HepG2 (cell line): ENCODE data around the gene RUVBL2. TPM values are rescaled to one million over a fixed set of nuclear protein-coding genes. Genes with fewer than 3 reads are reported as not detected.

Experiments
- ATF7 ChIP-seq, 2 experiments: fragments of 450-650 bp in 1 of 2; sonication (generic) in 1 of 2; formaldehyde crosslinking in 1 of 2; IDR thresholded peaks; 2 replicates each; pipeline versions ENCODE4 v1.4.0 to v1.6.1; 2016 to 2020; ENCODE audit warnings: antibody characterized with exemption in 1 of 2, mild to moderate bottlenecking in 1 of 2, missing genetic modification reagents in 1 of 2
- ATM ChIP-seq: fragments of 450-650 bp; IDR thresholded peaks from 2 replicates; pipeline ENCODE4 v1.7.1; 2017; ENCODE audit warnings: mild to moderate bottlenecking, borderline replicate concordance
- CEBPB ChIP-seq: IDR thresholded peaks from 2 replicates; pipeline ENCODE4 v1.6.1; 2011; ENCODE audit warnings: low read depth, low read length, improper control_type of control experiment, borderline replicate concordance
- ESRRA ChIP-seq: sonication (generic); formaldehyde crosslinking; IDR thresholded peaks from 2 replicates; pipeline ENCODE4 v1.5.1; 2020; ENCODE audit warnings: mild to moderate bottlenecking, low read depth, missing genetic modification reagents
- FIP1L1 ChIP-seq: fragments of 200-400 bp; formaldehyde crosslinking; IDR thresholded peaks from 2 replicates; pipeline ENCODE4 v1.6.1; 2018; ENCODE audit warnings: low read depth, mild to moderate bottlenecking, low read length, moderate library complexity, borderline replicate concordance; ENCODE audit not compliant: insufficient read depth
- FLYWCH1 ChIP-seq: sonication (generic); formaldehyde crosslinking; IDR thresholded peaks from 2 replicates; pipeline ENCODE4 v1.8.1; 2023; ENCODE audit warnings: mild to moderate bottlenecking, missing genetic modification reagents
- HCFC1 ChIP-seq: fragments of 150-350 bp; IDR thresholded peaks from 2 replicates; pipeline ENCODE4 v1.6.1; 2014; ENCODE audit warnings: low read depth, low read length
- NAIF1 ChIP-seq: sonication (generic); formaldehyde crosslinking; IDR thresholded peaks from 2 replicates; pipeline ENCODE4 v1.5.0; 2020; ENCODE audit warnings: mild to moderate bottlenecking, missing genetic modification reagents, borderline replicate concordance
- SPEN ChIP-seq: sonication (generic); formaldehyde crosslinking; IDR thresholded peaks from 2 replicates; pipeline ENCODE4 v1.5.1; 2020; ENCODE audit warnings: low read depth, mild to moderate bottlenecking, missing genetic modification reagents
- ZFY ChIP-seq: sonication (generic); formaldehyde crosslinking; IDR thresholded peaks from 2 replicates; pipeline ENCODE4 v1.4.0; 2020; ENCODE audit warnings: missing genetic modification reagents
- ZIK1 ChIP-seq: sonication (generic); formaldehyde crosslinking; IDR thresholded peaks from 2 replicates; pipeline ENCODE4 v1.5.0; 2020; ENCODE audit warnings: mild to moderate bottlenecking, low read depth, missing genetic modification reagents, borderline replicate concordance
- ZNF431 ChIP-seq: sonication (generic); formaldehyde crosslinking; IDR thresholded peaks from 2 replicates; pipeline ENCODE4 v1.9.0; 2022; ENCODE audit warnings: missing genetic modification reagents, low read depth, mild to moderate bottlenecking, borderline replicate concordance
- ZNF589 ChIP-seq: sonication (generic); formaldehyde crosslinking; conservative IDR thresholded peaks from 2 replicates; pipeline ENCODE4 v1.8.0; 2022; ENCODE audit warnings: mild to moderate bottlenecking, moderate library complexity, missing genetic modification reagents
- ZNF850 ChIP-seq: sonication (generic); formaldehyde crosslinking; conservative IDR thresholded peaks from 2 replicates; pipeline ENCODE4 v1.9.0; 2021; ENCODE audit warnings: mild to moderate bottlenecking, missing genetic modification reagents
- polyA plus RNA-seq, 8 experiments: library from polyadenylated mRNA; depleted of rRNA in 3 of 8; stranded (reverse) in 7 of 8; unstranded in 1 of 8; fragments of >200 nt; fragmentation: Illumina TruSeq in 4 of 8; extraction: Trizol in 4 of 8; gene quantifications; 2 replicates each; pipeline versions ENCODE4 v1.2.1 to v1.2.3, GENCODE V29; 2011 to 2016; ENCODE audit warnings: low read depth in 4 of 8, missing spikeins in 1 of 8, mixed read lengths in 1 of 8; ENCODE audit not compliant: insufficient read depth in 1 of 8
- total RNA-seq, 5 experiments: library from RNA; depleted of rRNA; stranded (reverse); fragments of >200 nt; fragmentation: Illumina TruSeq; extraction: Trizol; gene quantifications; 2 replicates each; pipeline ENCODE4 v1.2.3, GENCODE V29; 2016; ENCODE audit warnings: low read depth in 1 of 5
- TF ChIP-seq, protein P1 (sequence below): sonication (generic); formaldehyde crosslinking; conservative IDR thresholded peaks from 2 replicates; pipeline ENCODE4 v1.4.0; 2020; ENCODE audit warnings: mild to moderate bottlenecking, missing genetic modification reagents, moderate library complexity
- TF ChIP-seq, protein P2 (sequence below): sonication (generic); formaldehyde crosslinking; IDR thresholded peaks from 2 replicates; pipeline ENCODE4 v1.4.0; 2020; ENCODE audit warnings: low read depth, mild to moderate bottlenecking, missing genetic modification reagents
- TF ChIP-seq, protein P3 (sequence below): IDR thresholded peaks from 2 replicates; pipeline ENCODE4 v1.6.1; 2016; ENCODE audit warnings: mild to moderate bottlenecking, missing biosample characterization, missing genetic modification reagents
- TF ChIP-seq, protein P4 (sequence below): IDR thresholded peaks from 2 replicates; pipeline ENCODE4 v1.6.1; 2016
- TF ChIP-seq, protein P5 (sequence below): sonication (generic); formaldehyde crosslinking; IDR thresholded peaks from 2 replicates; pipeline ENCODE4 v1.4.0; 2020; ENCODE audit warnings: mild to moderate bottlenecking, missing genetic modification reagents
- TF ChIP-seq, protein P6 (sequence below): IDR thresholded peaks from 2 replicates; pipeline ENCODE4 v1.6.1; 2016; ENCODE audit warnings: missing genetic modification reagents, missing compliant biosample characterization

Gene RUVBL2
- total and polyA plus RNA-seq, 2 of the 13 experiments (the other 11 are each of a cell fraction or from before 2014, with no cell fraction given), result 120 to 122 TPM

DNA sequence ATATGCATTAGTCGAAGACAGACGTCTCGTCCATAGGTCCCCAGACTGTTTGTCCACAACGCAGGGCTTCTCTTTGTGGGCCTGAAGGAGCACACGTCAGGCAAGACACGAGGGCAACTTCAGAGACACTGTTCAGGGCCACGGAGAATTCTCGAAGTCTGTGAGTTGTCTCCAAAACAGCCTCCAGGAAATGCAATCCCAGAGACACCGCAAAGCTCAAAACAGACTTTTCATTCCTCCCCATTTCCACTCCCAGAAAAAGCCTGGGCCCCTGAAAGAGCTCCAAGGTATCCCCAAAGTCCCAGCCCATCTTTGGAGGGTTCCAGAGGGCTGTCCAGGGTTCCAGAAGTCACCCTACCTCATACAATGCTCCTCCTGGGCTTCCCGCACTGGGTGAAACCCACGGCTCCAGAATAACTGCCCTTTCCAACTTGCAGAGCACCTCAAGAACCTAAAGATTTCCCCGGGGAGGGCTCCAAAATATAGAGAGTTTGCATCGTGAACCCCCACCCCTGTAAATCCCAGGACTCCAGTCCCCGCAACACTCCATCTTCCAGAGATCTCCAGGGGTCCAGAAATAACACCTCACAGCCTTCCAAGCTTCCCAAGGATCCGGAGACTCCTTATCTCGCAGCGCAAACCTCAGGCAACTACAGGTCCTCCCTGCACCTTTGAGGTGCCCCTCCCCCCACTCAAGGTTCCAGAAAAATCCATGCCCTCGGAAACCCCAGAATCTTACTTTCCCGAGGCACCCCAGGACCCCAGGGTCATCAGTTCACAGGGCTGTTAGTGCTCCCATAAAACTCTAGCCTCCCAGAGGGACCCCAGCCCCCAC, 29.3 kb upstream of the RUVBL2 start (continued):
- TF ChIP-seq, protein P1, sequence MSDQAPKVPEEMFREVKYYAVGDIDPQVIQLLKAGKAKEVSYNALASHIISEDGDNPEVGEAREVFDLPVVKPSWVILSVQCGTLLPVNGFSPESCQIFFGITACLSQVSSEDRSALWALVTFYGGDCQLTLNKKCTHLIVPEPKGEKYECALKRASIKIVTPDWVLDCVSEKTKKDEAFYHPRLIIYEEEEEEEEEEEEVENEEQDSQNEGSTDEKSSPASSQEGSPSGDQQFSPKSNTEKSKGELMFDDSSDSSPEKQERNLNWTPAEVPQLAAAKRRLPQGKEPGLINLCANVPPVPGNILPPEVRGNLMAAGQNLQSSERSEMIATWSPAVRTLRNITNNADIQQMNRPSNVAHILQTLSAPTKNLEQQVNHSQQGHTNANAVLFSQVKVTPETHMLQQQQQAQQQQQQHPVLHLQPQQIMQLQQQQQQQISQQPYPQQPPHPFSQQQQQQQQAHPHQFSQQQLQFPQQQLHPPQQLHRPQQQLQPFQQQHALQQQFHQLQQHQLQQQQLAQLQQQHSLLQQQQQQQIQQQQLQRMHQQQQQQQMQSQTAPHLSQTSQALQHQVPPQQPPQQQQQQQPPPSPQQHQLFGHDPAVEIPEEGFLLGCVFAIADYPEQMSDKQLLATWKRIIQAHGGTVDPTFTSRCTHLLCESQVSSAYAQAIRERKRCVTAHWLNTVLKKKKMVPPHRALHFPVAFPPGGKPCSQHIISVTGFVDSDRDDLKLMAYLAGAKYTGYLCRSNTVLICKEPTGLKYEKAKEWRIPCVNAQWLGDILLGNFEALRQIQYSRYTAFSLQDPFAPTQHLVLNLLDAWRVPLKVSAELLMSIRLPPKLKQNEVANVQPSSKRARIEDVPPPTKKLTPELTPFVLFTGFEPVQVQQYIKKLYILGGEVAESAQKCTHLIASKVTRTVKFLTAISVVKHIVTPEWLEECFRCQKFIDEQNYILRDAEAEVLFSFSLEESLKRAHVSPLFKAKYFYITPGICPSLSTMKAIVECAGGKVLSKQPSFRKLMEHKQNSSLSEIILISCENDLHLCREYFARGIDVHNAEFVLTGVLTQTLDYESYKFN, result no peak
- TF ChIP-seq NAIF1 (CRISPR knock-in tag) (no peak), CEBPB (no peak), ATF7 (IDR thresholded peaks at IDR 0.05) (no peak), ATF7 (CRISPR knock-in tag; IDR thresholded peaks at IDR 0.05) (no peak), ZNF589 (no peak), SPEN (CRISPR knock-in tag) (peak; percentile 4; the same call in 1 of the 2 replicates), ZIK1 (CRISPR knock-in tag) (no peak), FLYWCH1 (CRISPR knock-in tag) (no peak), FIP1L1 (no peak), ZNF850 (no peak), ATM (no peak), ZFY (0 out of 2 replicates have a peak, but pooled peaks have one; percentile 5), ZNF431 (CRISPR knock-in tag) (no peak), ESRRA (CRISPR knock-in tag) (no peak), HCFC1 (no peak)
- TF ChIP-seq, protein P2, sequence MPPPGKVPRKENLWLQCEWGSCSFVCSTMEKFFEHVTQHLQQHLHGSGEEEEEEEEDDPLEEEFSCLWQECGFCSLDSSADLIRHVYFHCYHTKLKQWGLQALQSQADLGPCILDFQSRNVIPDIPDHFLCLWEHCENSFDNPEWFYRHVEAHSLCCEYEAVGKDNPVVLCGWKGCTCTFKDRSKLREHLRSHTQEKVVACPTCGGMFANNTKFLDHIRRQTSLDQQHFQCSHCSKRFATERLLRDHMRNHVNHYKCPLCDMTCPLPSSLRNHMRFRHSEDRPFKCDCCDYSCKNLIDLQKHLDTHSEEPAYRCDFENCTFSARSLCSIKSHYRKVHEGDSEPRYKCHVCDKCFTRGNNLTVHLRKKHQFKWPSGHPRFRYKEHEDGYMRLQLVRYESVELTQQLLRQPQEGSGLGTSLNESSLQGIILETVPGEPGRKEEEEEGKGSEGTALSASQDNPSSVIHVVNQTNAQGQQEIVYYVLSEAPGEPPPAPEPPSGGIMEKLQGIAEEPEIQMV (CRISPR knock-in tag), result 0 out of 2 replicates have a peak, but pooled peaks have one; percentile 19
- TF ChIP-seq, protein P3, sequence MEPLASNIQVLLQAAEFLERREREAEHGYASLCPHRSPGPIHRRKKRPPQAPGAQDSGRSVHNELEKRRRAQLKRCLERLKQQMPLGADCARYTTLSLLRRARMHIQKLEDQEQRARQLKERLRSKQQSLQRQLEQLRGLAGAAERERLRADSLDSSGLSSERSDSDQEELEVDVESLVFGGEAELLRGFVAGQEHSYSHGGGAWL (CRISPR knock-in tag), result 0 out of 2 replicates have a peak, but pooled peaks have one; percentile 12
- TF ChIP-seq, protein P4, sequence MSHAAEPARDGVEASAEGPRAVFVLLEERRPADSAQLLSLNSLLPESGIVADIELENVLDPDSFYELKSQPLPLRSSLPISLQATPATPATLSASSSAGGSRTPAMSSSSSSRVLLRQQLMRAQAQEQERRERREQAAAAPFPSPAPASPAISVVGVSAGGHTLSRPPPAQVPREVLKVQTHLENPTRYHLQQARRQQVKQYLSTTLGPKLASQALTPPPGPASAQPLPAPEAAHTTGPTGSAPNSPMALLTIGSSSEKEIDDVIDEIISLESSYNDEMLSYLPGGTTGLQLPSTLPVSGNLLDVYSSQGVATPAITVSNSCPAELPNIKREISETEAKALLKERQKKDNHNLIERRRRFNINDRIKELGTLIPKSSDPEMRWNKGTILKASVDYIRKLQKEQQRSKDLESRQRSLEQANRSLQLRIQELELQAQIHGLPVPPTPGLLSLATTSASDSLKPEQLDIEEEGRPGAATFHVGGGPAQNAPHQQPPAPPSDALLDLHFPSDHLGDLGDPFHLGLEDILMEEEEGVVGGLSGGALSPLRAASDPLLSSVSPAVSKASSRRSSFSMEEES (CRISPR knock-in tag), result 0 out of 2 replicates have a peak, but pooled peaks have one; percentile 2
- TF ChIP-seq, protein P5, sequence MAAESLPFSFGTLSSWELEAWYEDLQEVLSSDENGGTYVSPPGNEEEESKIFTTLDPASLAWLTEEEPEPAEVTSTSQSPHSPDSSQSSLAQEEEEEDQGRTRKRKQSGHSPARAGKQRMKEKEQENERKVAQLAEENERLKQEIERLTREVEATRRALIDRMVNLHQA (CRISPR knock-in tag), result no peak
- TF ChIP-seq, protein P6, sequence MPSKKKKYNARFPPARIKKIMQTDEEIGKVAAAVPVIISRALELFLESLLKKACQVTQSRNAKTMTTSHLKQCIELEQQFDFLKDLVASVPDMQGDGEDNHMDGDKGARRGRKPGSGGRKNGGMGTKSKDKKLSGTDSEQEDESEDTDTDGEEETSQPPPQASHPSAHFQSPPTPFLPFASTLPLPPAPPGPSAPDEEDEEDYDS, result no peak
